ENCODE results near the gene C16orf78.

DNA sequence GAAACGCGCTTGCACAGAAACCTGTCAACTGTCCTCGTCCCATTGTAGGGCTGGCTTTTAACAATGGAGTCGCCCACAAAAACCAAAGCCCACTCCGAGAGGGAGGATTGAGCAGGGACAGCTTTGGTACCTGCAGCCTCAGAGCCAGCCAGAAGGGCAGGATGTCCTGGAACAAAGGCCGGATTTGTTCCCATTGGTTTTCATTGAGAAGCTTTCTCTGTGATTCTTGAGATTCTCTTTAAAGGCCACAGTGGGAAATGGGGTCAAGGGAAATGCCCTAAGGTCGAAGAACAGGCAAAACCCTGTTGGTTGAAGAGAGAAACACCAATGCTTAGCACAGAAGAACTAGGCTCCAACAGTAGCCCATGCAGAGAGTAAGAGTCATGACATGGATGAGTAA is 65.4 kb downstream of the C16orf78 start:
- TF ChIP-seq, protein P1, sequence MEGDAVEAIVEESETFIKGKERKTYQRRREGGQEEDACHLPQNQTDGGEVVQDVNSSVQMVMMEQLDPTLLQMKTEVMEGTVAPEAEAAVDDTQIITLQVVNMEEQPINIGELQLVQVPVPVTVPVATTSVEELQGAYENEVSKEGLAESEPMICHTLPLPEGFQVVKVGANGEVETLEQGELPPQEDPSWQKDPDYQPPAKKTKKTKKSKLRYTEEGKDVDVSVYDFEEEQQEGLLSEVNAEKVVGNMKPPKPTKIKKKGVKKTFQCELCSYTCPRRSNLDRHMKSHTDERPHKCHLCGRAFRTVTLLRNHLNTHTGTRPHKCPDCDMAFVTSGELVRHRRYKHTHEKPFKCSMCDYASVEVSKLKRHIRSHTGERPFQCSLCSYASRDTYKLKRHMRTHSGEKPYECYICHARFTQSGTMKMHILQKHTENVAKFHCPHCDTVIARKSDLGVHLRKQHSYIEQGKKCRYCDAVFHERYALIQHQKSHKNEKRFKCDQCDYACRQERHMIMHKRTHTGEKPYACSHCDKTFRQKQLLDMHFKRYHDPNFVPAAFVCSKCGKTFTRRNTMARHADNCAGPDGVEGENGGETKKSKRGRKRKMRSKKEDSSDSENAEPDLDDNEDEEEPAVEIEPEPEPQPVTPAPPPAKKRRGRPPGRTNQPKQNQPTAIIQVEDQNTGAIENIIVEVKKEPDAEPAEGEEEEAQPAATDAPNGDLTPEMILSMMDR (IDR thresholded peaks at IDR 0.05) = no peak
- TF ChIP-seq POLR2A (IDR thresholded peaks at IDR 0.05) = no peak

Measured in vagina (tissue), 2 donors.